Stimulated activated naive CD8-positive, alpha-beta T cell treated with anti-CD3 and anti-CD28 coated beads, Interleukin-15, Interleukin-2, amounts not matched to agents 100 ng/mL and 50 ng/mL, for 24 hours (primary cell): ENCODE data around the gene SGK1.

Experiments
- H3K27ac Mint-ChIP-seq: one replicate; pipeline ENCODE4 v1.8.0; 2021; ENCODE audit warnings: mild to moderate bottlenecking, mixed read lengths
- H3K27me3 Mint-ChIP-seq: one replicate; pipeline ENCODE4 v1.8.0; 2021; ENCODE audit warnings: mixed read lengths
- H3K36me3 Mint-ChIP-seq: one replicate; pipeline ENCODE4 v1.8.0; 2021; ENCODE audit warnings: low read depth, mixed read lengths
- H3K4me1 Mint-ChIP-seq: one replicate; pipeline ENCODE4 v1.8.0; 2021; ENCODE audit warnings: low read depth, mixed read lengths
- H3K4me3 Mint-ChIP-seq: one replicate; pipeline ENCODE4 v1.8.0; 2021; ENCODE audit warnings: mild to moderate bottlenecking, mixed read lengths
- H3K9me3 Mint-ChIP-seq: one replicate; pipeline ENCODE4 v1.8.0; 2021; ENCODE audit warnings: mixed read lengths

SGK1 gene

GRCh38 chr6:134176264-134176975 is 141.5 kb downstream of the SGK1 start:
- H3K36me3 Mint-ChIP-seq: peaks cover 33% of the 10 kb centered on the region
- H3K4me1 Mint-ChIP-seq: peaks cover 57% of the 10 kb centered on the region
- no peaks in the 10 kb centered on the region for H3K27me3 Mint-ChIP-seq
- H3K27ac Mint-ChIP-seq: peak overlapping the region; percentile 91
- H3K9me3 Mint-ChIP-seq: no peaks in the 10 kb centered on the region
- peak overlapping the region; percentile 96 for H3K4me3 Mint-ChIP-seq

GRCh38 chr6:134175532-134176263 is 142.2 kb downstream of the SGK1 start:
- Mint-ChIP-seq H3K4me3 (peak overlapping the region; percentile 96), H3K27me3 (no peaks in the 10 kb centered on the region), H3K36me3 (peaks cover 40% of the 10 kb centered on the region), H3K4me1 (peaks cover 64% of the 10 kb centered on the region), H3K9me3 (no peaks in the 10 kb centered on the region), H3K27ac (peak overlapping the region; percentile 91)

GRCh38 chr6:134174672-134175531 is 143.0 kb downstream of the SGK1 start:
- Mint-ChIP-seq H3K4me1 (peaks cover 72% of the 10 kb centered on the region), H3K27ac (peak overlapping the region; percentile 93), H3K9me3 (no peaks in the 10 kb centered on the region), H3K4me3 (peak overlapping the region; percentile 96), H3K36me3 (peaks cover 48% of the 10 kb centered on the region), H3K27me3 (no peaks in the 10 kb centered on the region)

- Mint-ChIP-seq H3K4me1 (peaks cover 76% of the 10 kb centered on the region), H3K4me3 (peak overlapping the region; percentile 96), H3K9me3 (no peaks in the 10 kb centered on the region), H3K27ac (peak overlapping the region; percentile 93), H3K36me3 (peaks cover 55% of the 10 kb centered on the region), H3K27me3 (no peaks in the 10 kb centered on the region)
These were observed 143.8 kb downstream of the SGK1 start for GRCh38 chr6:134173936-134174671.

GRCh38 chr6:134173366-134173725 is 144.6 kb downstream of the SGK1 start:
- Mint-ChIP-seq H3K4me1 (peaks cover 71% of the 10 kb centered on the region), H3K36me3 (peaks cover 62% of the 10 kb centered on the region), H3K27me3 (no peaks in the 10 kb centered on the region), H3K9me3 (no peaks in the 10 kb centered on the region), H3K27ac (no peak overlapping the region), H3K4me3 (peak overlapping the region; percentile 96)

- no peaks in the 10 kb centered on the region for H3K27me3 Mint-ChIP-seq
- H3K4me3 Mint-ChIP-seq: peak overlapping the region; percentile 96
- no peaks in the 10 kb centered on the region for H3K9me3 Mint-ChIP-seq
- H3K27ac Mint-ChIP-seq: peak overlapping the region; percentile 51
- H3K4me1 Mint-ChIP-seq: peaks cover 66% of the 10 kb centered on the region
- peaks cover 67% of the 10 kb centered on the region for H3K36me3 Mint-ChIP-seq
These were observed 145.1 kb downstream of the SGK1 start for GRCh38 chr6:134172706-134173365.

- peaks cover 59% of the 10 kb centered on the region for H3K4me1 Mint-ChIP-seq
- H3K9me3 Mint-ChIP-seq: no peaks in the 10 kb centered on the region
- H3K27ac Mint-ChIP-seq: no peak overlapping the region
- peaks cover 71% of the 10 kb centered on the region for H3K36me3 Mint-ChIP-seq
- H3K4me3 Mint-ChIP-seq: peak overlapping the region; percentile 96
- no peaks in the 10 kb centered on the region for H3K27me3 Mint-ChIP-seq
These were observed 145.7 kb downstream of the SGK1 start for GRCh38 chr6:134172020-134172705.

- Mint-ChIP-seq H3K27ac (peak overlapping the region; percentile 67), H3K36me3 (peaks cover 71% of the 10 kb centered on the region), H3K4me1 (peaks cover 55% of the 10 kb centered on the region), H3K4me3 (peak overlapping the region; percentile 64), H3K9me3 (no peaks in the 10 kb centered on the region), H3K27me3 (no peaks in the 10 kb centered on the region)
These were observed 146.4 kb downstream of the SGK1 start for GRCh38 chr6:134171517-134171916.

- Mint-ChIP-seq H3K36me3 (peaks cover 71% of the 10 kb centered on the region), H3K4me3 (peak overlapping the region; percentile 64), H3K9me3 (no peaks in the 10 kb centered on the region), H3K27me3 (no peaks in the 10 kb centered on the region), H3K4me1 (peaks cover 49% of the 10 kb centered on the region), H3K27ac (peak overlapping the region; percentile 52)
These were observed 147.1 kb downstream of the SGK1 start for GRCh38 chr6:134170844-134171243.

- Mint-ChIP-seq H3K27me3 (no peaks in the 10 kb centered on the region), H3K4me1 (peaks cover 45% of the 10 kb centered on the region), H3K4me3 (peak overlapping the region; percentile 64), H3K36me3 (peaks cover 71% of the 10 kb centered on the region), H3K9me3 (no peaks in the 10 kb centered on the region), H3K27ac (peak overlapping the region; percentile 31)
These were observed 147.9 kb downstream of the SGK1 start for GRCh38 chr6:134169871-134170486.

- Mint-ChIP-seq H3K4me1 (peaks cover 42% of the 10 kb centered on the region), H3K36me3 (peaks cover 61% of the 10 kb centered on the region), H3K27me3 (no peaks in the 10 kb centered on the region), H3K4me3 (no peak overlapping the region), H3K27ac (no peak overlapping the region), H3K9me3 (no peaks in the 10 kb centered on the region)
These were observed 149.2 kb downstream of the SGK1 start for GRCh38 chr6:134168590-134169208.

- Mint-ChIP-seq H3K27me3 (no peaks in the 10 kb centered on the region), H3K4me3 (no peak overlapping the region), H3K27ac (no peak overlapping the region), H3K4me1 (peaks cover 22% of the 10 kb centered on the region), H3K9me3 (no peaks in the 10 kb centered on the region), H3K36me3 (peaks cover 40% of the 10 kb centered on the region)
These were observed 151.2 kb downstream of the SGK1 start for GRCh38 chr6:134166511-134167261.
